Measurements from ENCODE around the gene DCAF11.

Gene DCAF11

GRCh38 chr14:24079491-24080141 lies 35.0 kb upstream of the DCAF11 start:
- DNase-seq, result no peak

- DNase-seq, result no peak
Observed at GRCh38 chr14:24080142-24080530, 34.4 kb upstream of the DCAF11 start.

- DNase-seq, result peak; percentile 48
Observed at GRCh38 chr14:24080888-24081738, 33.5 kb upstream of the DCAF11 start.

- no peak for DNase-seq
Observed at GRCh38 chr14:24081739-24082211, 32.8 kb upstream of the DCAF11 start.

- DNase-seq, result no peak
Observed at GRCh38 chr14:24082411-24083080, 32.0 kb upstream of the DCAF11 start.

- DNase-seq, result no peak
Observed at GRCh38 chr14:24083462-24083861, 31.1 kb upstream of the DCAF11 start.

GRCh38 chr14:24084440-24084839 lies 30.1 kb upstream of the DCAF11 start:
- no peak for DNase-seq

- DNase-seq, result no peak
Observed at GRCh38 chr14:24085215-24085614, 29.4 kb upstream of the DCAF11 start.

- no peak for DNase-seq
Observed at GRCh38 chr14:24086193-24086955, 28.2 kb upstream of the DCAF11 start.

- no peak for DNase-seq
Observed at GRCh38 chr14:24087004-24087403, 27.6 kb upstream of the DCAF11 start.

- no peak for DNase-seq
Observed at GRCh38 chr14:24088095-24088494, 26.5 kb upstream of the DCAF11 start.

- no peak for DNase-seq
Observed at GRCh38 chr14:24089890-24090289, 24.7 kb upstream of the DCAF11 start.

- no peak for DNase-seq
Observed at GRCh38 chr14:24092110-24092504, 22.5 kb upstream of the DCAF11 start.

GRCh38 chr14:24092505-24093206 lies 21.9 kb upstream of the DCAF11 start:
- DNase-seq, result no peak

GRCh38 chr14:24093207-24093900 lies 21.2 kb upstream of the DCAF11 start:
- DNase-seq, result no peak

GRCh38 chr14:24093901-24094840 lies 20.4 kb upstream of the DCAF11 start, which contains the start of gene PCK2:
Gene PCK2, plus strand, starts transcription at chr14:24094311. Its CDS starts 95 bp downstream, at chr14:24094406.
- DNase-seq, result peak; percentile 94

- DNase-seq, result no peak
Observed at GRCh38 chr14:24094841-24095270, 19.7 kb upstream of the DCAF11 start.

GRCh38 chr14:24095271-24096068 lies 19.1 kb upstream of the DCAF11 start:
- DNase-seq, result no peak

GRCh38 chr14:24096545-24097181 lies 17.9 kb upstream of the DCAF11 start:
- no peak for DNase-seq

Data from NCI-H1105 (cell line).